ENCODE measurements around the gene SEMA4D.

SEMA4D gene

GRCh38 chr9:89498852-89499480, 1.1 kb upstream of the SEMA4D start:
- no peak for DNase-seq

- DNase-seq: no peak
These were observed 503 bp downstream of the SEMA4D start for GRCh38 chr9:89497257-89497963.

GRCh38 chr9:89496645-89497256, 1.2 kb downstream of the SEMA4D start:
- no peak for DNase-seq

- DNase-seq: no peak
These were observed 1.9 kb downstream of the SEMA4D start for GRCh38 chr9:89495824-89496560.

GRCh38 chr9:89494199-89494598, 3.7 kb downstream of the SEMA4D start:
- DNase-seq: no peak

GRCh38 chr9:89493671-89494070, 4.2 kb downstream of the SEMA4D start:
- no peak for DNase-seq

- no peak for DNase-seq
These were observed 4.7 kb downstream of the SEMA4D start for GRCh38 chr9:89493181-89493580.

GRCh38 chr9:89492586-89492985, 5.3 kb downstream of the SEMA4D start:
- no peak for DNase-seq

GRCh38 chr9:89491694-89492093, 6.2 kb downstream of the SEMA4D start:
- DNase-seq: no peak

- DNase-seq: no peak
These were observed 8.1 kb downstream of the SEMA4D start for GRCh38 chr9:89489548-89490530.

- no peak for DNase-seq
These were observed 9.0 kb downstream of the SEMA4D start for GRCh38 chr9:89488936-89489335.

- DNase-seq: no peak
These were observed 9.8 kb downstream of the SEMA4D start for GRCh38 chr9:89488131-89488530.

- DNase-seq: no peak
These were observed 11.2 kb downstream of the SEMA4D start for GRCh38 chr9:89486681-89487080.

- no peak for DNase-seq
These were observed 13.2 kb downstream of the SEMA4D start for GRCh38 chr9:89484475-89485404.

GRCh38 chr9:89483592-89484474, 14.1 kb downstream of the SEMA4D start:
- DNase-seq: no peak

GRCh38 chr9:89482901-89483361, 15.0 kb downstream of the SEMA4D start:
- DNase-seq: no peak

GRCh38 chr9:89482056-89482851, 15.7 kb downstream of the SEMA4D start:
- no peak for DNase-seq

- DNase-seq: no peak
These were observed 16.4 kb downstream of the SEMA4D start for GRCh38 chr9:89481538-89481915.
